HFF-Myc (cell line): ENCODE measurements around the gene CAMSAP2.
"Not testable (repeated sequence)": the region's sequence is repeated elsewhere in the genome, so short reads cannot be mapped to it uniquely, and the experiment has no call there.

Source experiments
- DNase-seq: peaks from one replicate; pipeline ENCODE4 v3.0.0-alpha.2; 2011; ENCODE audit warnings: low read depth; ENCODE audit errors: extremely low read depth
- H3K4me3 ChIP-seq: replicated peaks from 2 replicates; pipeline ENCODE4 v1.5.1; 2011; ENCODE audit warnings: low read depth, mild to moderate bottlenecking, control low read depth, low read length
- CTCF ChIP-seq: IDR thresholded peaks from 2 replicates; pipeline ENCODE4 v1.5.1; 2012; ENCODE audit warnings: mild to moderate bottlenecking, low read depth, low read length, control low read depth; ENCODE audit errors: missing control alignments

Gene CAMSAP2

GRCh38 chr1:200787896-200788387 lies 49.2 kb downstream of the CAMSAP2 start:
- DNase-seq = no peak
- H3K4me3 ChIP-seq = no peak overlapping the region
- no peak for TF ChIP-seq CTCF

GRCh38 chr1:200791012-200791411 lies 52.3 kb downstream of the CAMSAP2 start:
- DNase-seq, H3K4me3 ChIP-seq: not testable (repeated sequence)

GRCh38 chr1:200793677-200794076 lies 55.0 kb downstream of the CAMSAP2 start:
- no peak overlapping the region for H3K4me3 ChIP-seq
- DNase-seq = no peak
- no peak for TF ChIP-seq CTCF

GRCh38 chr1:200794506-200795065 lies 55.9 kb downstream of the CAMSAP2 start:
- no peak overlapping the region for H3K4me3 ChIP-seq
- no peak for TF ChIP-seq CTCF
- DNase-seq = no peak

- no peak for DNase-seq
- no peak for TF ChIP-seq CTCF
- H3K4me3 ChIP-seq = no peak overlapping the region
Observed at GRCh38 chr1:200795156-200795555, 56.5 kb downstream of the CAMSAP2 start.

- H3K4me3 ChIP-seq = no peak overlapping the region
- DNase-seq = no peak
- TF ChIP-seq CTCF = no peak
Observed at GRCh38 chr1:200802042-200802441, 63.3 kb downstream of the CAMSAP2 start.

- peak; percentile 96 for TF ChIP-seq CTCF
- no peak overlapping the region for H3K4me3 ChIP-seq
- peak; percentile 62 for DNase-seq
Observed at GRCh38 chr1:200802865-200803512, 64.3 kb downstream of the CAMSAP2 start.
